HFFc6 (cell line): Measurements from ENCODE around the gene PRDM10. TPM values are rescaled to one million over a fixed set of nuclear protein-coding genes. Genes with fewer than 3 reads are reported as not detected.

Source experiments
- DNase-seq: peaks from one replicate; pipeline ENCODE4 v3.0.0-alpha.2; 2018
- H3K27ac Mint-ChIP-seq: 2 replicates; pipeline ENCODE4 v1.8.0; 2020; ENCODE audit warnings: mild to moderate bottlenecking, mixed read lengths
- H3K27me3 Mint-ChIP-seq: 2 replicates; pipeline ENCODE4 v1.8.0; 2021; ENCODE audit warnings: mild to moderate bottlenecking, moderate library complexity, mixed read lengths; ENCODE audit not compliant: insufficient read depth
- H3K36me3 Mint-ChIP-seq: 2 replicates; pipeline ENCODE4 v1.8.0; 2021; ENCODE audit warnings: low read depth, mixed read lengths
- H3K4me1 Mint-ChIP-seq: 2 replicates; pipeline ENCODE4 v1.8.0; 2020; ENCODE audit warnings: low read depth, mixed read lengths
- H3K4me3 Mint-ChIP-seq: 2 replicates; pipeline ENCODE4 v1.8.0; 2020; ENCODE audit warnings: mild to moderate bottlenecking, moderate library complexity, mixed read lengths
- H3K9me3 Mint-ChIP-seq: 2 replicates; pipeline ENCODE4 v1.8.0; 2020; ENCODE audit warnings: mild to moderate bottlenecking, mixed read lengths
- total RNA-seq, 6 experiments: library from RNA; stranded (reverse); fragmentation: NEBNext Ultra II Directional; extraction: Animal tissue kit (Norgen Biotek cat#: 25700); gene quantifications; 2 replicates in 1 of 6; 3 replicates in 5 of 6; pipeline ENCODE4 v1.2.3, GENCODE V29; 2021
- TF ChIP-seq, protein P1 (sequence below): fragments of 200-600 bp; sonication (generic); IDR thresholded peaks from 2 replicates; pipeline ENCODE4 v1.5.0; 2021; ENCODE audit warnings: antibody characterized with exemption, mild to moderate bottlenecking

The PRDM10 gene
- total RNA-seq, 6 experiments from 2014 or later = 7.0 to 8.6 (median 7.8) TPM

DNA sequence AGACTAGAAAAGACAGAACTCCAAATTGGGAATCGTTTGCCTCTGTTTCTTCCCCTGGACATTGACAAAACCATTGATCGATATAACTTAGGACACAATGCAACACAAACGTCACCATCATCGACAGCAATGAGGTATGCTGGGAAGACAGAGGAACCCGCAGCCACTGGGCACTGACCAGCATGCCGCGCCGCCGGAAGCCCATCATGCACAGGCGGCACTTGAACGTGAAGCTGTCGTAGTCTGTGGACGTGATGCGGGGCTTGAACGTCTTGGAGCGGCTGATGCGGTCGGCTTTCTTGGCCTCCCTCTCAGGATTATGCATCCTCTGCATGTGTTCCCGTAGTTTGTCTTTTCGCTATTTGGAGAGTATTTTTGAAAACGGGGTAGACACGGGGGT is 84.3 kb downstream of the PRDM10 start:
- no peak for DNase-seq
- H3K27me3 Mint-ChIP-seq = no peaks in the 10 kb centered on the region; the same call in 1 of the 2 replicates
- H3K9me3 Mint-ChIP-seq = no peaks in the 10 kb centered on the region
- H3K27ac Mint-ChIP-seq = no peak overlapping the region
- H3K4me1 Mint-ChIP-seq = peaks cover 3% of the 10 kb centered on the region
- no peak overlapping the region for H3K4me3 Mint-ChIP-seq
- peaks cover 2% of the 10 kb centered on the region; the same call in 1 of the 2 replicates for H3K36me3 Mint-ChIP-seq
- TF ChIP-seq, protein P1, sequence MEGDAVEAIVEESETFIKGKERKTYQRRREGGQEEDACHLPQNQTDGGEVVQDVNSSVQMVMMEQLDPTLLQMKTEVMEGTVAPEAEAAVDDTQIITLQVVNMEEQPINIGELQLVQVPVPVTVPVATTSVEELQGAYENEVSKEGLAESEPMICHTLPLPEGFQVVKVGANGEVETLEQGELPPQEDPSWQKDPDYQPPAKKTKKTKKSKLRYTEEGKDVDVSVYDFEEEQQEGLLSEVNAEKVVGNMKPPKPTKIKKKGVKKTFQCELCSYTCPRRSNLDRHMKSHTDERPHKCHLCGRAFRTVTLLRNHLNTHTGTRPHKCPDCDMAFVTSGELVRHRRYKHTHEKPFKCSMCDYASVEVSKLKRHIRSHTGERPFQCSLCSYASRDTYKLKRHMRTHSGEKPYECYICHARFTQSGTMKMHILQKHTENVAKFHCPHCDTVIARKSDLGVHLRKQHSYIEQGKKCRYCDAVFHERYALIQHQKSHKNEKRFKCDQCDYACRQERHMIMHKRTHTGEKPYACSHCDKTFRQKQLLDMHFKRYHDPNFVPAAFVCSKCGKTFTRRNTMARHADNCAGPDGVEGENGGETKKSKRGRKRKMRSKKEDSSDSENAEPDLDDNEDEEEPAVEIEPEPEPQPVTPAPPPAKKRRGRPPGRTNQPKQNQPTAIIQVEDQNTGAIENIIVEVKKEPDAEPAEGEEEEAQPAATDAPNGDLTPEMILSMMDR = no peak

DNA sequence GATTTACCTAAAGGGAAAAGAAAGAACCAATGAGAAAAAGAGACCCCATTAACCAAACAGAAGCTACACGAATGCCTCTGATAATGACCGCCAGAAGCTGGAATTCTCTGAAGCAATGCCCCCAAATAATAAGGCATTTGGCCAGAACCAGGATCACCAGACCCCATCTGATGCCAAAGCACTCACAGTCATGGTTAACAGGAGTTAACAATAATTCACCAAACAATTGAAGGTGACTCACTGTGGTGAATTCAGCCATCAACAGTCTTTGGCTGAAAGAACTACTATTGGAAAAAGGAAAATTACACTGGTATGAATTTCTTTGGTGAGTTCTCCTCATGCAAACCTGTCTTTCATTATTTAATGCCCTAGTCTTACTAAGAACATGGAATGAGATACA is 85.4 kb downstream of the PRDM10 start:
- no peak for DNase-seq
- H3K27me3 Mint-ChIP-seq = no peaks in the 10 kb centered on the region; the same call in 1 of the 2 replicates
- H3K27ac Mint-ChIP-seq = no peak overlapping the region
- peaks cover 7% of the 10 kb centered on the region; the same call in 1 of the 2 replicates for H3K36me3 Mint-ChIP-seq
- TF ChIP-seq, protein P1 = no peak
- H3K4me1 Mint-ChIP-seq = no peaks in the 10 kb centered on the region
- H3K4me3 Mint-ChIP-seq = no peak overlapping the region
- H3K9me3 Mint-ChIP-seq = no peaks in the 10 kb centered on the region

DNA sequence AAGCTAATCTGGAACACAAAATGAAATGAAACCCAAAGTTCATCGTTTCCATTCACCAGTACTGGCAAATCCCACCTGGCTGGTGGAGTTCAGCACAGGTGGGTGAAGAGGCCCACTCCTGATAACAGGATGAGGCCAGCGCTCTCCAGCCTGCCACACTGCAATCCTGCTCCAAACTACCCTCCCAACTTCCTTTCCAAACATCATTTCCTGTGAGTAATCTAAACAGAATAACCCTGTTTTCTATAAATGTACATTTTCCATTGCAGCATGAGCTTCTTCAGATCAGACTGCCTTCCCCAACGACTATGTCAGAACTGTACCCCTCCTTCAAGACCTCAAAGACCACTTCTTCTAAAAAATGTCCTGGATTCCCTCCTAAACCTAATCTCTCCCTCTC is 91.3 kb downstream of the PRDM10 start:
- Mint-ChIP-seq H3K27ac (peak overlapping the region; percentile 78), H3K9me3 (no peaks in the 10 kb centered on the region), H3K36me3 (peaks cover 12% of the 10 kb centered on the region), H3K4me1 (peaks cover 11% of the 10 kb centered on the region), H3K4me3 (peak overlapping the region; percentile 3; the same call in 1 of the 2 replicates), H3K27me3 (no peaks in the 10 kb centered on the region; the same call in 1 of the 2 replicates)
- no peak for DNase-seq
- TF ChIP-seq, protein P1 = no peak

DNA sequence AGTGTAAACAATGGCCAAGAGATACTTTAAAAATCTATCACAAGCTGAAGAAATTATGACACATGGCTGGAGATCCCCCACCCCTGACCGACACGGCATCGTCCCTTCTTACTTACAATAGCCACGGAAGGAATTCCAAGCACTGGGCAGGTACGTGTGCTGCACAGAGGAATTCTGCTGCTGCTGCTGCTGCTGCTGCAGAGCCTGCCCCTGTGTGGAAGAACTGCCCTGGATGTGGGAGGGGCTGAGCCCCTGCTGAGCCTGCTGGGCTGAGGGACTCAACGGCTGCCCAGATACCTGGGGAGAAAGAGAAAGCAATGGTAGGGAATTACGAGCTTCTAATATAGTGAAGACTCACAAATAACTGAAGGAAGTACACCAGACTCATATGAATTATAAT is 92.3 kb downstream of the PRDM10 start:
- Mint-ChIP-seq H3K36me3 (peaks cover 15% of the 10 kb centered on the region), H3K4me1 (peaks cover 11% of the 10 kb centered on the region), H3K4me3 (no peak overlapping the region), H3K27me3 (no peaks in the 10 kb centered on the region; the same call in 1 of the 2 replicates), H3K27ac (no peak overlapping the region), H3K9me3 (no peaks in the 10 kb centered on the region)
- TF ChIP-seq, protein P1 = no peak
- no peak for DNase-seq

DNA sequence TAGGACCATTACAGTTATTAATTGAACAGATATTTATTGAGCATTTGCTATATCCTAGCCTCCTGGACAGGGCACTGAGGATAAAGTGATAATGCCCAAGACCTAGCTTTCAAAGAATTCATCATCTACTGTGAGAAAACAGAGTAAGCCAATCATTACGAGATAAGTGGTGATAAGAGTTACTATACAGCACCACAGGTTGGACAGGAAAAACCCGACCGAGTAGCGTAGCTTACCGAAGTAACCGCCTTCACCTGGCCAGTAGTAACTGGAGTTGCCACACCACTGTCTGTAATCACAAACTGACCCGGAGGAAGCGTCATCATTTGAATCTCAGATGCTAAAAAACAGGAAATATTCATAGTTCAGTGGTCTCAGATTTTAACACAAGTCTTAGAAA is 97.2 kb downstream of the PRDM10 start:
- Mint-ChIP-seq H3K36me3 (peaks cover 31% of the 10 kb centered on the region), H3K4me1 (no peaks in the 10 kb centered on the region), H3K9me3 (no peaks in the 10 kb centered on the region), H3K4me3 (no peak overlapping the region), H3K27ac (no peak overlapping the region), H3K27me3 (no peaks in the 10 kb centered on the region; the same call in 1 of the 2 replicates)
- DNase-seq = no peak
- TF ChIP-seq, protein P1 = no peak
